Lung microvascular endothelial cell (primary cell): ENCODE measurements around the gene ERCC5. TPM values are rescaled to one million over a fixed set of nuclear protein-coding genes. Genes with fewer than 3 reads are reported as not detected.

Experiments
- DNase-seq, 2 donors: peaks; one replicate each; pipeline versions ENCODE4 v3.0.0 to v3.0.0-alpha.2; 2010; ENCODE audit warnings: low read depth in 2 of 2
- total RNA-seq: library from RNA; depleted of rRNA; stranded (reverse); fragments of >200 nt; gene quantifications from 2 replicates; pipeline ENCODE4 v1.2.1, GENCODE V29; 2014

ERCC5 gene
- total RNA-seq, 1 donor from 2014 or later = 42.7 TPM

- no peak for DNase-seq
Measured at GRCh38 chr13:102881819-102882686, 36.2 kb downstream of the ERCC5 start.

GRCh38 chr13:102892503-102892902, 46.7 kb downstream of the ERCC5 start:
- no peak for DNase-seq

GRCh38 chr13:102897371-102898138, 51.7 kb downstream of the ERCC5 start:
- no peak for DNase-seq

GRCh38 chr13:102900193-102900608, 54.4 kb downstream of the ERCC5 start:
- no peak for DNase-seq

- no peak for DNase-seq
Measured at GRCh38 chr13:102901056-102901455, 55.2 kb downstream of the ERCC5 start.

- no peak for DNase-seq
Measured at GRCh38 chr13:102901615-102902305, 55.9 kb downstream of the ERCC5 start.

- no peak for DNase-seq
Measured at GRCh38 chr13:102902789-102903347, 57.0 kb downstream of the ERCC5 start.

- peak; percentile 25 to 40 for DNase-seq
Measured at GRCh38 chr13:102903659-102904407, 58.0 kb downstream of the ERCC5 start.

GRCh38 chr13:102904408-102904862, 58.6 kb downstream of the ERCC5 start:
- no peak for DNase-seq

GRCh38 chr13:102905905-102906771, 60.3 kb downstream of the ERCC5 start:
- no peak for DNase-seq

GRCh38 chr13:102907016-102907756, 61.4 kb downstream of the ERCC5 start:
- DNase-seq = no peak

GRCh38 chr13:102907886-102908515, 62.2 kb downstream of the ERCC5 start:
- no peak for DNase-seq

- no peak for DNase-seq
Measured at GRCh38 chr13:102909971-102910370, 64.1 kb downstream of the ERCC5 start.

- DNase-seq = no peak
Measured at GRCh38 chr13:102911336-102911735, 65.5 kb downstream of the ERCC5 start.

GRCh38 chr13:102912599-102912998, 66.8 kb downstream of the ERCC5 start:
- DNase-seq = no peak

GRCh38 chr13:102913914-102914313, 68.1 kb downstream of the ERCC5 start:
- peak in 1 of 2 donors; percentile 67 for DNase-seq

GRCh38 chr13:102914339-102914930, 68.6 kb downstream of the ERCC5 start:
- no peak for DNase-seq

- DNase-seq = no peak
Measured at GRCh38 chr13:102915393-102915930, 69.6 kb downstream of the ERCC5 start.
